ENCODE results near the gene SFTPA1. TPM values are rescaled to one million over a fixed set of nuclear protein-coding genes. Genes with fewer than 3 reads are reported as not detected.
"Not testable (repeated sequence)": the region's sequence is repeated elsewhere in the genome, so short reads cannot be mapped to it uniquely, and the experiment has no call there.

Gene SFTPA1
- total RNA-seq, 4 donors from 2014 or later: not detected

- DNase-seq (ENCODE audit: low spot score) (no peak), ATAC-seq (ENCODE audit: low FRiP score) (no peak)
- no peak for TF ChIP-seq CTCF (IDR thresholded peaks at IDR 0.05)
These were observed 27.6 kb downstream of the SFTPA1 start for GRCh38 chr10:79638318-79638717.

GRCh38 chr10:79652695-79653094 lies 42.0 kb downstream of the SFTPA1 start:
- ATAC-seq (ENCODE audit: low FRiP score); DNase-seq (ENCODE audit: low spot score): not testable (repeated sequence)

- not testable (repeated sequence) for ATAC-seq (ENCODE audit: low FRiP score); DNase-seq (ENCODE audit: low spot score)
These were observed 52.5 kb downstream of the SFTPA1 start for GRCh38 chr10:79663287-79663686.

GRCh38 chr10:79664686-79665085 lies 53.9 kb downstream of the SFTPA1 start:
- ATAC-seq (ENCODE audit: low FRiP score); DNase-seq (ENCODE audit: low spot score): not testable (repeated sequence)

Other genes with a start within 250 kb of the SFTPA1 start
- 10 to 100 TPM; 47.1 to 73.6 (median 55.5) TPM for gene ZCCHC24, start 165.3 kb upstream of the SFTPA1 start, total RNA-seq
- under 1 TPM in 3 of 4 donors, not detected in 1; 0.19 to 0.24 (median 0.19) TPM for gene EIF5AL1, start 98.4 kb upstream of the SFTPA1 start, total RNA-seq
- under 1 TPM in 1 of 4 donors, not detected in 3; 0.25 TPM for gene SFTPA2, start 50.5 kb upstream of the SFTPA1 start, total RNA-seq
- gene NUTM2B, start 92.3 kb downstream of the SFTPA1 start, total RNA-seq: under 1 TPM; 0.19 to 0.84 (median 0.28) TPM
- gene NUTM2E, start 215.8 kb downstream of the SFTPA1 start, total RNA-seq: under 1 TPM in 1 of 4 donors, not detected in 3; 0.65 TPM

Data from omental fat pad (tissue), 4 donors.